ENCODE data around the gene ISCA2.

The ISCA2 gene

DNA sequence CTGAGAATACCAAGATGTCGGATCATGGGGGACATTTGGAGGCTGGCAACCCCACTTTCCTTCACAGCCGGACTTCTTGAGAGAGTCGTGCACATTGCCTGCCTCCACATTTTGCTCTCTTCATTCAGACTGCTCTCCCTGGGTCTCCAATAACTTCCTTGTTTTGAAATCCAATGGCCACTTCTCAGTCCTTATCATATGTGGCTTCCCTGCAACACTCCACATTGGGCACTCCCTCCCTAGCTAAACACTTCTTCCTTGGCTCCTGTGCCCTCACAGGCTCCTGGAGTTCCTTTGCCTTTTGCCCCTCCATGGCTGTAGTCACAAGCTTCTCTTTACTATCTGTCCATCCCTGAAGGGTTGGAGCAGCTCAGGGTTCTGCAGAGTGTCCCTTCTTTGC is 30.6 kb upstream of the ISCA2 start:
- TF ChIP-seq ZFX (IDR thresholded peaks at IDR 0.05), result no peak
- TF ChIP-seq, protein P1, sequence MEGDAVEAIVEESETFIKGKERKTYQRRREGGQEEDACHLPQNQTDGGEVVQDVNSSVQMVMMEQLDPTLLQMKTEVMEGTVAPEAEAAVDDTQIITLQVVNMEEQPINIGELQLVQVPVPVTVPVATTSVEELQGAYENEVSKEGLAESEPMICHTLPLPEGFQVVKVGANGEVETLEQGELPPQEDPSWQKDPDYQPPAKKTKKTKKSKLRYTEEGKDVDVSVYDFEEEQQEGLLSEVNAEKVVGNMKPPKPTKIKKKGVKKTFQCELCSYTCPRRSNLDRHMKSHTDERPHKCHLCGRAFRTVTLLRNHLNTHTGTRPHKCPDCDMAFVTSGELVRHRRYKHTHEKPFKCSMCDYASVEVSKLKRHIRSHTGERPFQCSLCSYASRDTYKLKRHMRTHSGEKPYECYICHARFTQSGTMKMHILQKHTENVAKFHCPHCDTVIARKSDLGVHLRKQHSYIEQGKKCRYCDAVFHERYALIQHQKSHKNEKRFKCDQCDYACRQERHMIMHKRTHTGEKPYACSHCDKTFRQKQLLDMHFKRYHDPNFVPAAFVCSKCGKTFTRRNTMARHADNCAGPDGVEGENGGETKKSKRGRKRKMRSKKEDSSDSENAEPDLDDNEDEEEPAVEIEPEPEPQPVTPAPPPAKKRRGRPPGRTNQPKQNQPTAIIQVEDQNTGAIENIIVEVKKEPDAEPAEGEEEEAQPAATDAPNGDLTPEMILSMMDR (conservative IDR thresholded peaks at IDR 0.05), result no peak
- no peak overlapping the region for H3K27ac ChIP-seq

DNA sequence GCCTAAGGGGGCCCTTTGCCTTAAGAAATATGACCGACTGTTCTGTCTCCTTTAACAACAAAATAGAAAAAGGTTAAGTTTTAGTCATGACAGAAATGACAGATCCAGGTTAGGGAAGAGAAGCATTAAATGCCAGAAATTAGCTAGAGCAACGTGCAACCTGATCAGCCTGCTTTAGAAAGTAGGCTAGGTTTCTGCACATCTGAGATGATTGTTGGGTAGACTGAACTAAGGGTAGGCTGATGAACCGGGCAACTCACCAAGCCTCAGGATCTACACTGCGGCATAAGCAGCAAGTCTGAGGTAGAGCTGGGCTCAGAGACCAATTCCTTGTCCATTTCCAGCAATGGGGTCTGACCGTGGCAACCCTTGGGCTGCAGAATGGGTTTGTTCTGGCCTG is 29.9 kb upstream of the ISCA2 start:
- TF ChIP-seq, protein P1 (conservative IDR thresholded peaks at IDR 0.05), result no peak
- TF ChIP-seq ZFX (IDR thresholded peaks at IDR 0.05), result no peak
- no peak overlapping the region for H3K27ac ChIP-seq

DNA sequence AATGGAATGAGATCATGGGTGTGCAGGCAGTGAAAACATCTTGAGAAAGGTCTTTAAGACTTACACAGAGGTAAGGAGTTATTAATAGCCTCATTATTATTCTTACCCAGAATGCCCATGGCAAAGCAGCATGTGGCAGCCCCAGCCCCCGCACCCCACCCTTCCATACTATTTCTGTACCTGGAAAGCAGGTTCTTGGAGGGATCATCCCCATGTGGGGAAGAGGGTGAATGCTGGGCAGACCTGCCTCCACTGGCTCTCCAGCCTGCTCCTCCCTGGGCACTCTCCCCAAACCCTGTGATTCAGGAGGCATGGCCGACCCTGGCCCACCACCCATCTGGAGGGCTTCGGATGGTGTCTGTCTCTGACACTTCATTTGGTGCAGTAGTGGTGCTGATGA is 28.8 kb upstream of the ISCA2 start:
- TF ChIP-seq, protein P1 (conservative IDR thresholded peaks at IDR 0.05), result no peak
- TF ChIP-seq ZFX (IDR thresholded peaks at IDR 0.05), result no peak
- H3K27ac ChIP-seq, result no peak overlapping the region

DNA sequence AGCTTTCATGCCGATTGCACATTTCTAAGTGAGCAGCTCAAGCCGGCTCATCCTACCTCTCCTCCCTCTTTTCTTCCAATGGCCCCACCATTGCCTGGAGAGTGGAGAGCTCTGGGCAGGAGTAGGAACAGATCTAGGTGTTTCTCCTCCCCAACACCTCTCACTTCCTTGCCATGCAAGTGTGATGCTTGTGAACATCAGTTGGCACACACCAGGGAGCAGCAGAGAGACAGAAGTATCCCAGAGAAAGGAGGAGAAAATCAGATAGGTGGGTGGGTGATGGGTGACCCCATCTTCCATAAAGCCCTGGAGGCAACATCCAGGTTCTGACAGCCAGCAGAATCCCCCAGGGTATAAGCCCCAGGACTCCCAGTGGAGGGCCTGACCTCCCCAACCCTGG is 28.2 kb upstream of the ISCA2 start:
- no peak for TF ChIP-seq ZFX (IDR thresholded peaks at IDR 0.05)
- TF ChIP-seq, protein P1 (conservative IDR thresholded peaks at IDR 0.05), result no peak
- H3K27ac ChIP-seq, result no peak overlapping the region

DNA sequence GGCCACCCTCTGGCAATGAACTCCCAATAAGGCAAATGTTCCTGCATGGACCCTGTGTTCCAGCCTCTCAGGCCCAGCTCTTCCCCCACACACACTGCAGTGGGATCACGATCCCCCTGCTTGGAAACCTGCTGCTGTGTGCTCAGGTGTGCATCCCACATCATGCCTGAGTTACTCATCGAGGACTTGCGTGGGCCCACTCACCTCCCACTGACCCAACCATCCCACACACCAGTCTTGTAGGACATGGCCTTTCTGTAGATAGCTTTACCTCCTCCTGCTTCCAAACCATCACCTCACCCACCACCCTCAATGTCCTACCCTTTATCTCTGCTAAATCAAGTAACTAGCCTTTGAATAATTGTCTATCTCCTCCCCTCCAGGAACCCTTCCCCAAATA is 25.1 kb upstream of the ISCA2 start:
- H3K27ac ChIP-seq, result no peak overlapping the region
- TF ChIP-seq ZFX (IDR thresholded peaks at IDR 0.05), result no peak
- TF ChIP-seq, protein P1 (conservative IDR thresholded peaks at IDR 0.05), result no peak

DNA sequence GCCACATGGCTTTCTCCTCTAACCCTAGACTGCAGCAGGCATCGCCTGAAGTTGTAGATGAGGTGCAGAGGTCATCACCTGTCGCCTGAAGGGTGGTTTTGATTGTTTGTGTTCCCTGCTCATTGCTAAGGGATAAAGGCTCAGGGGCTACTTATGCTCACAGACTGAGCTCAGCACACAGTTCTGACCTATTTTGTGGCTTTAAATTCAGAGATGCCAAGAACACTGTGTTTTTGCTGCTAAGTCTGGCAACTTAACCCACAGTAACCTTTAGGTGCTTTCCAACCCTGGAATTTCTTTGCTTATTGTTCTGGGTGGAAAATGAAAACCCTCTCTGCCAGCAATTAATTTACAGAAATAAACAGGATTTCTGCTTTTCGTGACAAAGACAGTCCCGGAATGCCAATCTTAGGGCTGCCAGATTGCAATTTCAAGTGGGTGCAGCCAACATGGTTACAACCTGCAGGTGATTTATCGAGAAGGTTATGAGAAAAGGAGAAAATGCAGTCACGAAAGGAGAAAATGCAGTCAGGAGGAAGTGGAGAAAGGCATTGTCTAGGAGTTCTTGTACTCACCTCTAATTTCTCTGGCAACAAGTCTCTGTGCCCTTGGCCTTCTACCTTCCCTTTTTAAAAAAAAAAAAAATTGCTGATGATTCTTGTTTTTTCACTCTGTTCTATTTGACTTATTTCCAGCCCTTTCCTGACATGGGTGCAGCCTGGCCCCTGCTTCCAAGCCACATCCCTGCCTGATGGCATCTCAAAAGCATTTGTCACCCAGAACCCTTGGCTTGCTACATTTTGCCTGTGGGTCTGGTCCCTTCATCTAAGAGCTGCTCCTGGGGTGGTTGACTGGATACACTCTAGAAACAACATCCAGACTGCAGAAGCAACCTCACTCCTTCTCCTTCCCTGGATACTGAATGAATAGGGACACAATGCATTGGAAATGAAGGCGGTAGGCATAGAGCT is 23.7 kb upstream of the ISCA2 start:
- TF ChIP-seq, protein P1 (conservative IDR thresholded peaks at IDR 0.05), result no peak
- TF ChIP-seq ZFX (IDR thresholded peaks at IDR 0.05), result no peak
- H3K27ac ChIP-seq, result no peak overlapping the region

DNA sequence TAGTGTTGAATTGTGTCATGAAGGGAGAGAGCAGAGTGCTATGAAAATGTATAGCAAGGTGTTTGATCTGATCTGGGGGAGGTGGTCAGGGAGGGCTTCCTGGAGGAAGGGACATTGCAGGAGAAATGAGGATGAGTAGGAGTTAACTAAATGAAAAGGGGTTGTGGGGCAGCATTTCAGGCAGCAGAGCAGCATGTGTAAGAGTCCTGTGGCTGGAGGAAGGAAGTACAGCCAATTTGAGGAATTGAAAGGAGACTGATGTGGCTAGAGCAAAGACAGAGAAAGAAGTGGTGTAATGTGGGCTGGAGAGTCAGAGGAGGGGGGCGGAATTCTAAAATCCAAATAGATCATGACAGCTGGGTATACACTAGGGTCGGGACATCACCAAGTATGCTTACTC is 21.0 kb upstream of the ISCA2 start:
- TF ChIP-seq, protein P1 (conservative IDR thresholded peaks at IDR 0.05), result no peak
- TF ChIP-seq ZFX (IDR thresholded peaks at IDR 0.05), result no peak
- no peak overlapping the region for H3K27ac ChIP-seq

Data from C4-2B (cell line).